ENCODE results near the gene CASZ1.
A peak's percentile ranks its signal among the peaks of the same experiment; 100 is the strongest.

CASZ1 gene, protein sequence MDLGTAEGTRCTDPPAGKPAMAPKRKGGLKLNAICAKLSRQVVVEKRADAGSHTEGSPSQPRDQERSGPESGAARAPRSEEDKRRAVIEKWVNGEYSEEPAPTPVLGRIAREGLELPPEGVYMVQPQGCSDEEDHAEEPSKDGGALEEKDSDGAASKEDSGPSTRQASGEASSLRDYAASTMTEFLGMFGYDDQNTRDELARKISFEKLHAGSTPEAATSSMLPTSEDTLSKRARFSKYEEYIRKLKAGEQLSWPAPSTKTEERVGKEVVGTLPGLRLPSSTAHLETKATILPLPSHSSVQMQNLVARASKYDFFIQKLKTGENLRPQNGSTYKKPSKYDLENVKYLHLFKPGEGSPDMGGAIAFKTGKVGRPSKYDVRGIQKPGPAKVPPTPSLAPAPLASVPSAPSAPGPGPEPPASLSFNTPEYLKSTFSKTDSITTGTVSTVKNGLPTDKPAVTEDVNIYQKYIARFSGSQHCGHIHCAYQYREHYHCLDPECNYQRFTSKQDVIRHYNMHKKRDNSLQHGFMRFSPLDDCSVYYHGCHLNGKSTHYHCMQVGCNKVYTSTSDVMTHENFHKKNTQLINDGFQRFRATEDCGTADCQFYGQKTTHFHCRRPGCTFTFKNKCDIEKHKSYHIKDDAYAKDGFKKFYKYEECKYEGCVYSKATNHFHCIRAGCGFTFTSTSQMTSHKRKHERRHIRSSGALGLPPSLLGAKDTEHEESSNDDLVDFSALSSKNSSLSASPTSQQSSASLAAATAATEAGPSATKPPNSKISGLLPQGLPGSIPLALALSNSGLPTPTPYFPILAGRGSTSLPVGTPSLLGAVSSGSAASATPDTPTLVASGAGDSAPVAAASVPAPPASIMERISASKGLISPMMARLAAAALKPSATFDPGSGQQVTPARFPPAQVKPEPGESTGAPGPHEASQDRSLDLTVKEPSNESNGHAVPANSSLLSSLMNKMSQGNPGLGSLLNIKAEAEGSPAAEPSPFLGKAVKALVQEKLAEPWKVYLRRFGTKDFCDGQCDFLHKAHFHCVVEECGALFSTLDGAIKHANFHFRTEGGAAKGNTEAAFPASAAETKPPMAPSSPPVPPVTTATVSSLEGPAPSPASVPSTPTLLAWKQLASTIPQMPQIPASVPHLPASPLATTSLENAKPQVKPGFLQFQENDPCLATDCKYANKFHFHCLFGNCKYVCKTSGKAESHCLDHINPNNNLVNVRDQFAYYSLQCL (N-terminal part only)

DNA sequence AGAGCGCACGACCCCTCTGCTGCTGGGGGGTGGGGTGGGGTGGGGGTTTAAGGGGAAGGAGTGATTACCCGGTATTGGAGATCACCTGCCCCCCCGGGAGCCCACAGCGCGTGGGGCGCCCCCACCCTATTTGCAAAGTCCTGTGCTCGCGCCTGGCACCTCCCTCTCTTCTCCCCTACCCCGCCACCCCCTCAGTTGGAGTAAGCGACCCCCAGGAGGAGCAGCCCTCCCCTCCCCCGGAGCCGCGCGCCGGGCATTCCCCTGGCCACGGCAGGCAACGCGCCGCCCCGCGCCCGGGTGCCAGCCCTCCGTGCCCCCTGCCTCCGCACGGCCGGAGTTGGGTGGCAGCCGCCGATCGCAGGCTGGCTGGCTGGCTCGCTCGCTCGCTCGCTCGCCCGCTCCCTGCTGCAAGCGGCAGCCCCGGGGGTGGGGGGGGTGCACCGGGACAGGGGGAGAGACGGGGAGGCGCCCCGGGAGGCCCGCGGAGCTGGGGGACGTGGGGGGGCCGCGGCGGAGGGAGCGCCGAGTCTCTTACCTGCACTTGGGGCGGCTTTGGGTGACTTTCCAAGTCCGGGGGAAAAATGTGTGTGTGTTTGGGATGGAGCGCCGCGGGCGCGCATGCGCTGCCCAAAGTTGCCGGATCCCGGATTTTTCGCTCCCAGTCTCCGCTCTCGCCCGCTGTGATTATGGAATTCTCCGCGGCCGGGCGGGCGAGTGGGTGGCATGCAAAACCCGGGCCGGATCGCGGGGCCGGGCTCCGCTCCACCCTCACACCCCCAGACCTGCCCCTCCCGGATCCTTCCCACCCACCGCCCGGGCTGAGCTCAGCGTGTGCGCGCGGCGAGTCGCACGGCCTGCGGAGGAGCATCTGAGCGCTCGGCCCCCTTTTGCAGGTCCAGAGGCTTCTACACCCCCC is at the start of gene CASZ1:
TSS of gene CASZ1 (minus strand) at position 618 of the 916 bp plus-strand sequence. CDS start 102,757 bp downstream, outside the sequence.
- DNase-seq (ENCODE audit: low read depth): peak; percentile 88

DNA sequence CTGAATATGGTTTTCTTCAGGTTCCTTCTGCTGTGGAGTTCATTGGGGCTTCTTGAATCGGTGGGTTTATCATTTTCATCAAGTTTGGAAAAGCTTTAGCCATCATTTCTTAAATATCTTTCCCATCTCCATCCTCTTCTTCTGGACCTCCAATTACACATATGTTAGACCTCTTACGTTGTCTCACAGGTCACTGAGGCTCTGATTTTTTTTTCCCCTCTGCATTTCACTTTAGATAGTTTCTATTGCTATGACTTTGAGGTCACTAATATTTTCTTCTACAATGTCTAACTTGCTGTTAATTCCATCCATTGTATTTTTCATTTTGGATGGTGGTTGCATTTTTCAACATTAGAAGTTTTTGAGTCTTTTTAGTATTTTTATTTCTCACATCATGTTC is 47.3 kb upstream of the CASZ1 start:
- no peak for DNase-seq (ENCODE audit: low read depth)

DNA sequence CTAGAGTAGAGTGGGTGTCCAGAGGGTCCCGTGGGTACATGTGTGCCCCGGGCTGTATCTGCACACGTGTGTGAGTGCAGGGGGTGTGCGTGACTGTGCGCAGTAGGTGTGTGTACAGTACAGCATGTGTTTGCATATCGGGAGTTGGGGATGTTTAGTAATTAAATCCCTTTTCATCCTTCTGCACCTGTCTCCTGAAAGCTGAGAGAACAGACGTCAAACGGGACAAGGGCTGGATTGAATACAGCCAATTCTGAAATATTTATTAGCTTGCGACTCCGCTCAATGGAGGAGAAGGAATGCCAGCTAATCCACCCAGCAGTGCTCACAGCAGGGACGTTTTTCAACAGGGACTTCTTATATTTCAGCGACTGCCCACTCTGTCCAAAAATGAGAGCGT is 44.7 kb upstream of the CASZ1 start:
- no peak for DNase-seq (ENCODE audit: low read depth)

DNA sequence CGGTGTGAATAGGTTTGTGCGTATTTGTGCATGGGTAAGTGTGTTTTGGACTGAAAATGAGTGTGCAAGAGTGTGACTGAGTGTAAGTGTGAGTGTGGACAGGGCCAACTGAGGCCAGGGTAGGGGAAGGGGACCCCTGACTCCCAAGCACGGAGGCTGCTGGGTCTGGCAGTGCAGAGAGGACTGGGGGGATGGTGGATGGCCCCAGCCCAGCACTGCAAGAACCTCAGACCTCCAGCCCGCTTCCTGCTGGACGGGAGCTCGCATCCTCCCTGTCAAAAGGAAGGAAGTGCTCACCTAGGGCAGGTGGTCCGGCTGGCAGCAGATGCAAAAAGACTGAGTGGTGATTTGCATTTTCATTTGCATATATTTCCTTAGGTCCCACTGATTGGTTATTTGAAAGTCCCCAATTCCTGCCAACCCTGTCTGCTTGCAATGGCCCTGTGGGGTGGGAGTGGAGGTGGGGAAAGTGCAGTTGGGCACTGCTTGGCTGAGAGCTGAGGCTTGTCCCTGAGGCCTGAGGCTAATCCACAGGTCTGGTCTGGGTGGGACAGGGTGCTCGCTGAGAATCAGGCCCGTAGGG is 42.8 kb upstream of the CASZ1 start:
- DNase-seq (ENCODE audit: low read depth): no peak

DNA sequence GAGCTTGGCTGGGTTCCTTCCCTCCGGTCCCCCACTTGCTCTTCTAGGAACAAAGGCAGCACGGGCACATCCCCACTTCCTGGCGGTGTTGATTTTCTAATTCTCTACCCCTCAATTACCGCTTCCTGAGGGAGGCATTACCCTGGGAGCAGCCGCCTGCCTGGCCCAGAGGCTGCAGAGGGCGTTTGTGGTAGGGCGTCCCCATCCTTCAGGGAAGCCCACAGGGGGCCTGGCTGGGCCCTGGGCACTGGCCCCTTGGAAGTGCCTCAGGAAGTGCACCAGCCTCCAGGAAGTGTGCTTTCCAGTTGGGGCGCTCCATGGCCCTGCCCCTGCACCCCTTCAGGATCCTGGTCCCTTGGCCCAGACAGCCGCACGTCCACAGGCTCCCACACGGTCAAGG is 42.1 kb upstream of the CASZ1 start:
- DNase-seq (ENCODE audit: low read depth): no peak

DNA sequence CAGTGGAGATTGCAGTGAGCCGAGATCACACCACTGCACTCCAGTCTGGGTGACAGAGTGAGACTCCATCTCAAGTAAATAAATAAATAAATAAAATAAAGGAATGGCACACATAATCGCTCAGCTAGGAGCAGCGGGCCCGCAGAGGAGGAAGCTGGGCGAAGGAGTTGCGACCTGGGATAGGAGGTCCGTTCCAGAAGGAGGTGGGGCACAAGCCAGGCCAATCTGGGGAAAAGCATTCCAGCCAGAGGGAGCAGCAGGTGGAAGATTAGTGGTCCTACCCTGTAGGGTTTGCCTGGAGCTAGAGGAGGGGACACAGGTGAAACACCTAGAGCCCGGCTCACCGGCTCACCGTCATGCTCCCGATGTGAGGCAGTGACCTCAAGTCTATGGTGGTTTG is 40.3 kb upstream of the CASZ1 start:
- DNase-seq (ENCODE audit: low read depth): no peak

DNA sequence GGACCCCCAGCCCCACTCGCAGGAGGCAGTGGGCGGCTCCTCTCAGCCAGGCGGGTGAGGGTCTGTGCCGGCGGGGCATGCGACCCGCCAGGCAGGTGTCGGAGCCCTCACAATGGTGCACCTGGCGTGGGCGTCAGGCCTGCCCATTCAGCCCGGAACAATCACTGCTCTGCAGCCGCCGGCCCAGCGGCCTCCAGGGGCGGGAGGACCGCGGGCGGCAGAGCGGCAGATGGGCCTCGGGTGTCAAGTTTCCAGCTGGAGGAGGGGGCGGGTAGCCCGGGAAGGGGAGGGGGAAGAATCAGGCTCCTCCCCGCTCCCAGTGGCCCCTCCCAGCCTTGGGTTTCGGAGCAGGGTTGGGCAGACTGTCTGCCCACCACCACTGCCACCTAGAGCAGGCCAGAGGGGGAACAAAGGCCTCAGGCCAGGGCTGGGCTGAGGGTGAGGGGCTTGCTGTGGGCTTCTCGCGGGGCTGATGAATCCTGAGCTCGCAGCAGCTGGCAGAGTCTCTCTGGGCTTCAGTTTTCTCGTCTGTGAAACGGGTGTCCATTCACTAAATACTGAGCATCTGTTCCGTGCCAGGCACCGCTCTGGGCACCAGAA is 39.5 kb upstream of the CASZ1 start:
- peak; percentile 41 for DNase-seq (ENCODE audit: low read depth)

DNA sequence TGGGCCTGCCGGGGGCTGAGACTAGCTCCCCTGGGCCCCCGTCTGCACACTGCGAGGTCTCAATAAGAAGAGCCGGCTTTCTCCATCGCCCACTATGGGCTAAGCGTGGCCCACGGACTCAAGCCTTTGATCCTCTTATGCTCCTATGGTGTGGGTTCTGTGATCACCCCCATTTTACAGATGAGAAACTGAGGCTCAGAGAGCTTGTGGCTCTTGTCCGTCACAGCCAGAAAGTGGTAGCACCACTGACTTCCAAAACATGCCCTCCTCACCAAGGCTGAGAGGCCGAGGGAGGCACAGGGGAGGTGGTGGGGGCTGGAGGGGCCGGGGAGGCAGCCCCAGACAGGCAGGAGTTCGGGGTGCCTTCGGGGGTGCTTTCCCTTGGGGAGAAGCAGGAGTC is 39.0 kb upstream of the CASZ1 start:
- no peak for DNase-seq (ENCODE audit: low read depth)

DNA sequence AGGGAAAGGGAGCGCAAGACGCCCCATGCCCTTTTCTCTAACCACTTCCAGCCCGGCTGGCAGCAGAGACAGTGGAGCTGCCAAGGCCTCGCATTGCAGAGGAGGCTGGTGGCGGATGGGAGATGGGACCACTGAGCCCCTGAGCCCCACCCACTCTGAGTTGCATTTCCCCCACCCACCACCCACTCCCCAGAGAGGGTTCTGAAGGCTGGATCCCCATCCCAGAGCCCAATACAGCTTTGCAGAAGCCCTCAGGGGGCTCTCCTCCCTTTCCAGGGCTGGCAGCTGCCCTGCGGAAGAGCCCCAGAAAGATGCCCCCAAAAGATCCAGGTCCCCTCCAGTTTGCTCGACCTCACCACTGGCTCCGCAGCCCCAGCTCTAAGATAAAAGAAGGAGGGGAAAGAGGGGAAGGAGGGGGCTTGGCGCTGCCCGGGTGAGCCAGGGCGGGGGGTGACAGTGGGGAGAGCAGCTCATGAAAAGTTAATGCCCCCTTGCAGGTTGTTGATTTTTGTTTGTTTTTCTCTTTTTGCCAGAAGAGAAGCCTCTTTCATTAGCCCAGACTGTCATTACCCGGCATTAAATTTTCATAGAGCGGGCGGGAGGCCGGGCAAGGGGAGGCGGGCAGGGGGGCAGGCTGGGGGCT is 38.4 kb upstream of the CASZ1 start:
- no peak for DNase-seq (ENCODE audit: low read depth)

DNA sequence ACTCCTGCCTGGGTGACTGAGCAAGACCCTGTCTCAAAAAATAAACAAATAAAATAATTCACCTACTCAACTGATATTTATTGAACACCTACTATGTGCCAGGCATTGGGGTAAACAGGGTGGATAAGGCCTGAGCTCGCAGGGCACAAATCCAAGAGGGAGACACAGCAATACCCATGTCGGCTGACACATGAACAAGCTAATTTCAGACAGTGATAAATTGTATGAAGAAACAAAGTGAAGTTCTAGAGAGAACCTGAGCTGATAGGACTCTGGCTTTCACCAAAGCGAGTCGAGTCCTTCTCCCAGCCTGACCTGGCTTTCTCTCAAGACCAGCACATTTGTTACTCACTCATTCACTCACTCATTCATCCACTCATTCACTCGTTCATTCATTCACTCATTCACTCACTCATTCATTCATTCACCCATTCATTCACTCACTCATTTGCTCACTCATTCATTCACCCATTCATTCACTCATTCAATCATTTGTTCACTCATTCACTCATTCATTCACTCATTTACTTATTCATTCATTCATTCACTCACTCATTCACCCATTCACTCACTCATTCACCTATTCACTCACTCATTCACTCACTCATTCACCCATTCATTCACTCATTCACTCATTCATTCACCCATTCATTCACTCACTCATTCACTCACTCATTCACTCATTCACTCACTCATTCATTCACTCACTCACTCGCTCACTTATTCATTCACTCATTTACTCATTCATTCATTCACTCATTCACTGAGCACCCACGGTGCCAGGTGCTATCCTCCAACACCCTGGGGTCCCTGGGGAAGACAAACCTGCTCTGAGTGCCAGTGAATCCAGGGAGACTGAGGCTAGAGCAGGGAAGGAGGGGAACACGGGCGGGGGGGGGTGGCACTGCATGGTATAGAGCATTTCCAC is 37.4 kb upstream of the CASZ1 start:
- no peak for DNase-seq (ENCODE audit: low read depth)

DNA sequence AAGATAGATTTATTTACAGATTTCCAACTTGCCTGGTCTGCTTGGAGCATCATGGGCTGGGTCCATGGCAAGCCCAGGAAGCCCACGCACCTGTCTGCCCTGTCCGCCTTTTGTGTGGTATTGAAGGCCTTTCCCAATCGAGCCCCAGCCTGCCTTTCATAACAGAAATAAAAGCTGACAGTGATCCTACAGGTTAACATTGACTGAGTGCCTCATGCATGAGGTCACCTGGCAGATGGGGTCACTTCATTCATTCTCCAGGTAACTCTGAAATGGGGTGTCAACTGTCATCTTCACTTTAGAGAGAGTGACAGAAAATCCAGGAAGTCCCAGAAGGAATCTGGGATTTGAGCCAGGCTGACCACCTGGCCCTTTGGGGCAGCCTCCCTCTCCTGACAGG is 36.3 kb upstream of the CASZ1 start:
- no peak for DNase-seq (ENCODE audit: low read depth)

DNA sequence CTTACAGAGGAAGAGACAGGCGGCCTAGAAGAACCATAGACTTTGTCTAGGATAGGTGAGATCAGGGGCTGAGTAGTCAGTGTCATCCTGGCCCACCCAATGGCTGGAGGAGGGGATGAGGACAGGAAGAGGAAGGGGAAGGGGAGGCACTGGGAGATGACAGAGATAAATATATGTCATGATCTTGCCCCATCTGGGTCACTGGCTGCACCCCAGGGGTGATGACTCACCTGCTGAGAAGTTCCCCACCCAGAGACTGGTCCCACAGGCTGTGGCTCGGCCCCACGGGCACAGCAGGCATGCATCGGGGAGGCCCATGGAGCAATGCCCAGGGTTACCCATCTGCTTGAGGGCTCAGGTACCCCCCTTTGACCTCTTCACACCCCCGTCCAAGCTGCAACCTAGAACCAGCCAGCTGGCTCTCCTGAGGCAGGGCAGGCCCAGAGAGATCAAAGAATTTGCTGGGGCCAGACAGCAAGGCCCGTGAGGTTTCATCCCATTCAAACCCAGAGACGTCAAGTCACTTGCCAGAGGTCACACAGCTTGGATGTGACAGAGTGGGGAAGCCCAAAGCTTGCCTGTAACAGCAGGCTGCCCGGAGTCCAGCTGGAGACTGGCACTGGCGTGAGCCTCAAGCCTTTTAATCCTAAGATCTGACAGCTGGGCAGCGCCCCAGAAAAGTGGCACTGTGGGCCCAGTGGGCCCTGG is 34.7 kb upstream of the CASZ1 start:
- DNase-seq (ENCODE audit: low read depth): no peak

DNA sequence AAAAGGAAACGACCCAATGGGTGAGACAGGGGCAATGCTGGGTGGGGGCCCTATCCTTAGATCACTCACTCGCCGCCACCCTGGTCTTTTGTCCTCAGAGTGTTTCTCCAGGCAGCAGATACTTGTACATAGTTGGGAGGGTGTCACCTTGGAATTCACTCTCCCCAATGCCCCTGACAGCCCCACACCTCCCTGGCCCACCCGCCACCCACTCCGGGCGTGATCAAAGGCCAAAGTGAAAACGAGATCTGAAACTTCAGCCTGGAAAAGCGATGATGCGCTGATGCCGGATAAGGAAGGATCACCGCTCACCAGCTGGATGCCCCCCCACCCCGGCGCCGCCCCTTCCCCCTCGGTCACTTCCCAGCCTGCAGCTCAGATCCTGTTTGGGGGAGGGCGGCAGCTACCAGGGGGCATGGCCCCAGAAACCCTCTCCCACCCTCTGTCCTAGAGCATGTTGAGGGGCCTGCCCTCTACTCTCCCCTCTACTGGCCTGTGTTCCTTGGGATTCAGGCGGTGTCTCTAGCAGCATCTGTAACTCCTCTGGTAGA is 33.6 kb upstream of the CASZ1 start:
- DNase-seq (ENCODE audit: low read depth): no peak

DNA sequence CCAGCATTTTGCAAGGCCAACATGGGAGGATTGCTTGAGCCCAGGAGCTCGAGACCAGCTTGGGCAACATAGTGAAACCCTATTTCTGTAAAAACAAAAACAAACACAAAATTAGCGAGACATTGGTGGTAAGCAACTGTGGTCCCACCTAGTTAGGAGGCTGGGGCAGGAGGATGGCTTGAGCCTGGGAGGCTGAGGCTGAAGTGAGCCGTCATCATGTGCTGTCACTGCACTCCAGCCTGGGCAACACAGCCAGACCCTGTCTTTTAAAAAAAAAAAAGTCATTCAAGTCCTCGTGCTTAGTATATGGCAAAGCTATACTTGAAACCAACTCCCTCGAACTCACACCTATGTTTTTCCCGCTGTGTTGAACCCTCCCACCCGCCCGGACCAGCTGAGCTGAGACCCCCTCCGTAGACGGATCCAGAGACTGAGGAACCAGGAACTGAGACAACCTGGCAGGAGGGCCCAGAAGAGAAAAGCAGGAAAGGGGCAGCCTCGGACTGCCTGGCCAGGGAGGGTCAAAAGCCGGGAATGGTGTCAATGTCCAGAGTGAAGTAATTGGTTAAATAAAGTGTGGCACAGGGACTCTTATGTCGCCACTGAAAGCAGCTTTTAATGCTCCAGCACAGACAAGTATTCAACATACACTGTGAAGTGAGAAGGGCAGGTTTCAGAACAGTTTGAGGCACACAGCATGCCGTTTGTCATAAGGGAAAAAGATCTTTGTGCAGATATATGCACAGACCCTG is 32.8 kb upstream of the CASZ1 start:
- no peak for DNase-seq (ENCODE audit: low read depth)

DNA sequence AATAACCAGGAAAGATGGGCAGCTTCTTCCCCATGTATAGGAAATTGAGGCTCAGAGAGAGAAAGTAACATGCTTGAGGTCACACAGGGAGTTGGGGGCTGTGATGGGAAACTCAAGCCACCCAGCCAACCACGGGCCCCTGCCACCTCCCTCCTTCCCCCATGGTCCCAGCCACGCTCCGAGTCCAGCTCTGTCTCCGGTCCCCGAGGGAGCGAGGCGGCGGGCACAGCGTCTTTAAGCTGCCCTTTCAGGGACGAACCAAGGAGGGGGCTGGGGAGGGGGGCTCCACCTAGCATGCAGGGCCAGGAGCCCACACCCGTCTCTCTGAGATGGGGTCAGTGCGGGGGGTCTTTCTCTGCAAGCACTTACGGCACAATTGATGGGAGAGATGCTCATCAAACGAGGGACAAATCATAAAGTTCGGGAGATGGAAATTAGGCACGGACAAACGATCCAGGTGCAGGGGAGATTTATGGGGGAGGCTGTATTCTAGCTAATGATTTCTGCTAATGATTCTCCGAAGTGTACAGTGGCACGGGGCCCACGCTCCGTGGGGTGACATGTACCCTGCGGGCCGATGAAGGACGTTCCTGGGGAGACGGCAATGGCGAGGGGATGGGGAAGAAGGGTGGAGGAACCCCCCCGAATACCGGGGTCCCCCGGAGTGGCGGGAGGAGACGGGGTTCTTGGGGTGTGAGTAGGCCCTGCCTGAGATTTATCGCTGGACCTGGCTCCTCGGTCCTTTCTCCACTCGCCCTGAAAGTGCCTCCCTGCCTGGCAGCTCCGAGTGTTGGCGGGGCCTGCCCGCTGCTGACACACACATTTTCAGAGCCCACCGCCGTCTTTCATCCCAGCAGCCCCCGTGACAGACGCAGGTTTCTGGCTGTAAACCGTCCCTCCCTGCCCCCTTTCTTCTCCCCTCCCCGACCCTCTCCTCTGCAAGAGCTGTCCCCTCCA is 31.2 kb upstream of the CASZ1 start:
- no peak for DNase-seq (ENCODE audit: low read depth)

DNA sequence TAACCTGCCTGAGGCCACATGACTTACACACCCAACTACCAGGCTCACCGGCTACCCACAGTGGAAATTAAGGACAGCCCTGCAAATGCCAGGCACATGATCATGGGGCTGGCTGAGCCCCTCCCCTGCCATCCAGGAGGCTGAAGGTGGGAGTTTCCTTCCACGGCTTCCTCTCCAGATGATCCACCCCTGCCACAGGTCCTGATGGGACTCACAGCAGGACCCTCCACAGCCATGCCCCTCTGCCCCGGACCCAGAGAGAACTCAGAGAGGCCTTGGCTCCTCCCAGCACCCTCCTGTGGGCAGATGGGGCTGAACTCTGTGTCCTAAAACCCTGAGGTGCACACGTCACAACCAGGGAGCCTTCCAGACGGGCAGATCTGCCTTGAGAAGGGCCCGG is 29.1 kb upstream of the CASZ1 start:
- DNase-seq (ENCODE audit: low read depth): no peak
